ENCODE measurements around the gene TSBP1. TPM values are rescaled to one million over a fixed set of nuclear protein-coding genes. Genes with fewer than 3 reads are reported as not detected.

TSBP1 gene
- total and polyA plus RNA-seq, 2 of the 13 experiments (the other 11 are each of a cell fraction or from before 2014, with no cell fraction given) = not detected

- TF ChIP-seq PAXIP1 (CRISPR knock-in tag; conservative IDR thresholded peaks at IDR 0.05) = no peak
Measured at GRCh38 chr6:32353348-32353747, 18.4 kb downstream of the TSBP1 start (continued).

- no peak for FAIRE-seq
- no peak overlapping the region for H2AFZ ChIP-seq (ENCODE audit: low read length)
- H3K9me3 ChIP-seq (ENCODE audit: low read length) = no peaks in the 10 kb centered on the region
- BruUV-seq (replicated peaks) = no TSS peak
- DNase-seq (ENCODE audit: low spot score) = no peak
- H3K27me3 ChIP-seq (ENCODE audit: control insufficient read depth in 1 of 2, insufficient read depth in 2 of 2, low read length in 2 of 2) = peaks cover 0 to 25% of the 10 kb centered on the region in 2 experiments; a peak in 2 of 5 replicates
- no peak overlapping the region for H3K27ac ChIP-seq (ENCODE audit: extremely low read length, insufficient read depth, low read length)
- CTCF ChIA-PET (ENCODE audit: low intra/inter-chr PET ratio, low total read pairs) = no interaction called here
- no peaks in the 10 kb centered on the region for H3K36me3 ChIP-seq (replicated peaks in 1 of 2; ENCODE audit: control insufficient read depth in 1 of 2, insufficient read depth in 2 of 2, low read length in 2 of 2)
- H3K79me2 ChIP-seq (ENCODE audit: insufficient read depth, low read length) = no peaks in the 10 kb centered on the region
- 16% methylated on average over 2 of the region's 2 CpGs for WGBS (ENCODE audit: low lambda C conversion rate)
- no peak overlapping the region for H3K4me3 ChIP-seq (replicated peaks in 1 of 3; ENCODE audit: insufficient read depth in 1 of 3, low read depth in 2 of 3, low read length in 3 of 3)
- in situ Hi-C loops (cut with HindIII; ENCODE audit: extremely low pct_ligation_motif_present, low pct_unique_long_range_greater_than_20kb) (no loop called here), intact Hi-C loops (cut with micrococcal nuclease; ENCODE audit: unreplicated experiment) (no loop called here)
- H3K4me1 ChIP-seq (ENCODE audit: insufficient read depth, low read length) = no peaks in the 10 kb centered on the region
- H3K4me2 ChIP-seq (ENCODE audit: low read depth, low read length) = no peak overlapping the region
- no peak overlapping the region for H3K9ac ChIP-seq (ENCODE audit: insufficient read depth, low read depth, low read length)
- H4K20me1 ChIP-seq (ENCODE audit: insufficient read depth, low read length) = no peaks in the 10 kb centered on the region
- POLR2A ChIA-PET = no interaction called here
- no peak for ATAC-seq
- TF ChIP-seq ATRX (CRISPR knock-in tag; IDR thresholded peaks at IDR 0.05; ENCODE audit: borderline replicate concordance) (no peak), FOXP4 (CRISPR knock-in tag; IDR thresholded peaks at IDR 0.05) (no peak), PHF5A (CRISPR knock-in tag; IDR thresholded peaks at IDR 0.05; ENCODE audit: low read depth, unreplicated experiment) (no peak), NAIF1 (CRISPR knock-in tag; IDR thresholded peaks at IDR 0.05; ENCODE audit: borderline replicate concordance) (no peak), CSRNP2 (CRISPR knock-in tag; conservative IDR thresholded peaks at IDR 0.05; ENCODE audit: low read depth) (no peak), ZBTB33 (CRISPR knock-in tag; IDR thresholded peaks at IDR 0.05) (no peak), ZBTB43 (CRISPR knock-in tag; conservative IDR thresholded peaks at IDR 0.05) (no peak), ZC3H4 (CRISPR knock-in tag; IDR thresholded peaks at IDR 0.05; ENCODE audit: borderline replicate concordance) (no peak), ZNF597 (CRISPR knock-in tag; IDR thresholded peaks at IDR 0.05) (no peak)
Measured at GRCh38 chr6:32340242-32340641, 31.5 kb downstream of the TSBP1 start.

All from HepG2 (cell line).